Measurements from ENCODE around the gene CACUL1. TPM values are rescaled to one million over a fixed set of nuclear protein-coding genes. Genes with fewer than 3 reads are reported as not detected.

The CACUL1 gene
- total and polyA plus RNA-seq, 7 donors: 4.2 to 51.7 (median 41.0) TPM

GRCh38 chr10:118669835-118670234 is 84.9 kb downstream of the CACUL1 start:
- Histone ChIP-seq H3K27ac (no peak overlapping the region), H3K27me3 (no peaks in the 10 kb centered on the region), H3K36me3 (peaks cover 0 to 4% (median 2%) of the 10 kb centered on the region in 4 donors), H3K9me3 (no peaks in the 10 kb centered on the region), H3K4me1 (peaks cover 0 to 28% (median 21%) of the 10 kb centered on the region in 4 donors), H3K4me3 (no peak overlapping the region)
- intact Hi-C loops (cut with DNase I): no loop called here
- TF ChIP-seq EP300 (IDR thresholded peaks at IDR 0.05) (no peak), POLR2A (IDR thresholded peaks at IDR 0.05) (no peak), POLR2AphosphoS5 (IDR thresholded peaks at IDR 0.05) (no peak), CTCF (IDR thresholded peaks at IDR 0.05) (no peak)
- 75 to 79% methylated on average over 3 of the region's 3 CpGs for WGBS, 2 donors
- no peak for DNase-seq

GRCh38 chr10:118669020-118669791 is 85.6 kb downstream of the CACUL1 start:
- WGBS, 2 donors: 25 to 51% methylated on average over 20 of the region's 20 CpGs
- TF ChIP-seq CTCF (IDR thresholded peaks at IDR 0.05): no peak
- no peak for TF ChIP-seq POLR2AphosphoS5 (IDR thresholded peaks at IDR 0.05)
- TF ChIP-seq POLR2A (IDR thresholded peaks at IDR 0.05): no peak
- no peak for TF ChIP-seq EP300 (IDR thresholded peaks at IDR 0.05)
- Histone ChIP-seq H3K36me3 (peaks cover 0 to 4% (median 2%) of the 10 kb centered on the region in 4 donors), H3K4me1 (peaks cover 0 to 28% (median 21%) of the 10 kb centered on the region in 4 donors), H3K4me3 (no peak overlapping the region), H3K27ac (no peak overlapping the region), H3K27me3 (peaks cover 0 to 1% (median 0%) of the 10 kb centered on the region in 3 donors), H3K9me3 (no peaks in the 10 kb centered on the region)
- intact Hi-C loops (cut with DNase I): no loop called here
- DNase-seq: no peak

GRCh38 chr10:118668228-118668952 is 86.4 kb downstream of the CACUL1 start:
- TF ChIP-seq CTCF (IDR thresholded peaks at IDR 0.05) (no peak), POLR2AphosphoS5 (IDR thresholded peaks at IDR 0.05) (no peak), POLR2A (IDR thresholded peaks at IDR 0.05) (no peak), EP300 (IDR thresholded peaks at IDR 0.05) (no peak)
- no peaks in the 10 kb centered on the region for H3K9me3 ChIP-seq
- peaks cover 0 to 28% (median 21%) of the 10 kb centered on the region in 4 donors for H3K4me1 ChIP-seq
- 48 to 63% methylated on average over 9 of the region's 9 CpGs for WGBS, 2 donors
- no peak overlapping the region for H3K4me3 ChIP-seq
- no peaks in the 10 kb centered on the region for H3K36me3 ChIP-seq
- no peak overlapping the region for H3K27ac ChIP-seq
- H3K27me3 ChIP-seq: peaks cover 0 to 3% (median 0%) of the 10 kb centered on the region in 3 donors
- peak; percentile 74 for DNase-seq
- intact Hi-C loops (cut with DNase I): no loop called here

- Histone ChIP-seq H3K27ac (no peak overlapping the region), H3K36me3 (no peaks in the 10 kb centered on the region), H3K9me3 (no peaks in the 10 kb centered on the region), H3K4me1 (peaks cover 0 to 28% (median 21%) of the 10 kb centered on the region in 4 donors), H3K27me3 (peaks cover 0 to 3% (median 0%) of the 10 kb centered on the region in 3 donors), H3K4me3 (no peak overlapping the region)
- intact Hi-C loops (cut with DNase I): no loop called here
- 78 to 86% methylated on average over 4 of the region's 4 CpGs for WGBS, 2 donors
- no peak for TF ChIP-seq POLR2AphosphoS5 (IDR thresholded peaks at IDR 0.05)
- no peak for TF ChIP-seq EP300 (IDR thresholded peaks at IDR 0.05)
- no peak for TF ChIP-seq CTCF (IDR thresholded peaks at IDR 0.05)
- TF ChIP-seq POLR2A (IDR thresholded peaks at IDR 0.05): no peak
- no peak for DNase-seq
Observed at GRCh38 chr10:118667732-118668131, 87.0 kb downstream of the CACUL1 start.

All from sigmoid colon (tissue), 7 donors.